MCF 10A (cell line): ENCODE results near the gene P2RX5. TPM values are rescaled to one million over a fixed set of nuclear protein-coding genes. Genes with fewer than 3 reads are reported as not detected.

Experiments used
- BruUV-seq: library from RNA; stranded (reverse); fragments of 400-500 nt; replicated peaks from 2 replicates; lab custom pipeline; 2021; lab: Mats Ljungman, UMichigan
- CTCF ChIA-PET: fragments of 300-600 bp; sonication (Branson Sonifier 250); formaldehyde crosslinking; extraction: SDS; loops from one replicate; lab custom pipeline; 2021; ENCODE audit warnings: antibody characterized with exemption, inconsistent platforms; lab: Yijun Ruan, JAX
- POLR2A ChIA-PET: fragments of 300-600, 350-650 bp; sonication (Branson Sonifier 250); formaldehyde crosslinking; extraction: SDS; loops from one replicate; lab custom pipeline; 2020; ENCODE audit warnings: antibody characterized with exemption, inconsistent platforms; lab: Yijun Ruan, JAX
- DNase-seq: peaks from one replicate; pipeline ENCODE4 v3.0.0-alpha.2; 2018; ENCODE audit not compliant: unreplicated experiment
- H3K27ac Mint-ChIP-seq: one replicate; pipeline ENCODE4 v1.8.0; 2022; ENCODE audit warnings: mild to moderate bottlenecking, low read depth, mixed read lengths; ENCODE audit not compliant: unreplicated experiment
- H3K27me3 Mint-ChIP-seq: one replicate; pipeline ENCODE4 v1.8.0; 2022; ENCODE audit warnings: mixed read lengths; ENCODE audit not compliant: insufficient read depth, unreplicated experiment
- H3K36me3 Mint-ChIP-seq: one replicate; pipeline ENCODE4 v1.8.0; 2022; ENCODE audit warnings: mild to moderate bottlenecking, moderate library complexity, mixed read lengths; ENCODE audit not compliant: insufficient read depth, unreplicated experiment
- H3K4me1 Mint-ChIP-seq: one replicate; pipeline ENCODE4 v1.8.0; 2022; ENCODE audit warnings: mixed read lengths; ENCODE audit not compliant: insufficient read depth, unreplicated experiment
- H3K4me3 Mint-ChIP-seq: one replicate; pipeline ENCODE4 v1.8.0; 2022; ENCODE audit warnings: mild to moderate bottlenecking, moderate library complexity, mixed read lengths; ENCODE audit not compliant: unreplicated experiment
- H3K9me3 Mint-ChIP-seq: one replicate; pipeline ENCODE4 v1.8.0; 2022; ENCODE audit warnings: mixed read lengths; ENCODE audit not compliant: unreplicated experiment
- intact Hi-C: fragments of 100-400 bp; cut with micrococcal nuclease; formaldehyde crosslinking; loops from 2 replicates; pipeline ENCODE4 v1.14.1; 2022
- total RNA-seq: library from RNA; stranded (reverse); gene quantifications from 2 replicates; pipeline ENCODE4 v1.2.3, GENCODE V29; 2022
- TF ChIP-seq, protein P1 (sequence below): fragments of 200-600 bp; IDR thresholded peaks from one replicate; pipeline ENCODE4 v1.8.0; 2022; ENCODE audit warnings: antibody characterized with exemption, mild to moderate bottlenecking; ENCODE audit not compliant: unreplicated experiment

P2RX5 gene
- total RNA-seq, 1 experiment from 2014 or later, result 4.9 TPM

DNA sequence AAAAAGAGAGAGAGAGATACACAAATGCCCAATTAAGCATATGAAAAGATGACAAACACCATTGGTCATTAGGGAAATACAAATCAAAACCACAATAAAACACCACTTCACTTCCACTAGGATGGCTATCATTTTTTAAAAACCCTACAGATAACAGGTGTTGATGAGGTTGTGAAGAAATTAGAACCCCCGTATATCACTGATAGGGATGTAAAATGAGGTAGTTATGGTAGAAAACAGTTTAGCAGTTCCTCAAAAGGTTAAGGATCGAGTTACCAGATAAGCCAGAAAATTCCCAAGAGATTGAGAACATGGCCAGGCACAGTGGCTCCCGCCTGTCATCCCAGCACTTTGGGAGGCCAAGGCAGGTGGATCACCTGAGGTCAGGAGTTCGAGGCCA is 2.8 kb downstream of the P2RX5 start:
- no peaks in the 10 kb centered on the region for H3K27me3 Mint-ChIP-seq
- H3K9me3 Mint-ChIP-seq, result no peaks in the 10 kb centered on the region
- no peak overlapping the region for H3K27ac Mint-ChIP-seq
- no peak overlapping the region for H3K4me3 Mint-ChIP-seq
- no peaks in the 10 kb centered on the region for H3K4me1 Mint-ChIP-seq
- BruUV-seq, result no TSS peak
- no peaks in the 10 kb centered on the region for H3K36me3 Mint-ChIP-seq
- TF ChIP-seq, protein P1, sequence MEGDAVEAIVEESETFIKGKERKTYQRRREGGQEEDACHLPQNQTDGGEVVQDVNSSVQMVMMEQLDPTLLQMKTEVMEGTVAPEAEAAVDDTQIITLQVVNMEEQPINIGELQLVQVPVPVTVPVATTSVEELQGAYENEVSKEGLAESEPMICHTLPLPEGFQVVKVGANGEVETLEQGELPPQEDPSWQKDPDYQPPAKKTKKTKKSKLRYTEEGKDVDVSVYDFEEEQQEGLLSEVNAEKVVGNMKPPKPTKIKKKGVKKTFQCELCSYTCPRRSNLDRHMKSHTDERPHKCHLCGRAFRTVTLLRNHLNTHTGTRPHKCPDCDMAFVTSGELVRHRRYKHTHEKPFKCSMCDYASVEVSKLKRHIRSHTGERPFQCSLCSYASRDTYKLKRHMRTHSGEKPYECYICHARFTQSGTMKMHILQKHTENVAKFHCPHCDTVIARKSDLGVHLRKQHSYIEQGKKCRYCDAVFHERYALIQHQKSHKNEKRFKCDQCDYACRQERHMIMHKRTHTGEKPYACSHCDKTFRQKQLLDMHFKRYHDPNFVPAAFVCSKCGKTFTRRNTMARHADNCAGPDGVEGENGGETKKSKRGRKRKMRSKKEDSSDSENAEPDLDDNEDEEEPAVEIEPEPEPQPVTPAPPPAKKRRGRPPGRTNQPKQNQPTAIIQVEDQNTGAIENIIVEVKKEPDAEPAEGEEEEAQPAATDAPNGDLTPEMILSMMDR, result no peak
- CTCF ChIA-PET, result interaction anchor here (1.2 kb wide), 1 partner anchor 845 kb away, joined by 4 read pairs; no protein-coding TSS in a partner anchor
- POLR2A ChIA-PET, result no interaction called here
- no peak for DNase-seq
- intact Hi-C loops, result no loop called here

DNA sequence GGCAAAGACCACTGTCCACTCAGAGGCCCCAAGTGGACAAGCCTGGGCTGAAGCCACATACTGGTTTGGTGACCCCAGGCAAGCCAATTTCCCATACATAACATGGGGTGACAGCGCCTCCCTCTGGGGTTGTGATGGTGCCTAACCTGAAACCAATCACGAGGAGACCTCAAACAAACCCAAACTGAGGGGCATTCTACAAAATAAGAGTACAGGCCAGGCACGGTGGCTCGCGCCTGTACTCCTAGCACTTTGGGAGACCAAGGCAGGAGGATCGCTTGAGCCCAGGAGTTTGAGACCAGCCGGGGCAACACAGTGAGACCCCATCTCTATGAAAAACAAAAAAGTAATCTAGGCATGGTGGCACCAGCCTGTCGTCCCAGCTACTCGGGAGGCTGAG is 3.6 kb downstream of the P2RX5 start:
- DNase-seq, result no peak
- Mint-ChIP-seq H3K27me3 (no peaks in the 10 kb centered on the region), H3K4me1 (no peaks in the 10 kb centered on the region), H3K4me3 (no peak overlapping the region), H3K9me3 (no peaks in the 10 kb centered on the region), H3K36me3 (no peaks in the 10 kb centered on the region), H3K27ac (no peak overlapping the region)
- no TSS peak for BruUV-seq
- ChIA-PET CTCF (interaction anchor here (0.6 to 1.2 kb wide), 4 partner anchors 10 to 844 kb away, joined by 3 to 7 read pairs (median 4); no protein-coding TSS in a partner anchor), POLR2A (no interaction called here)
- TF ChIP-seq, protein P1, result no peak
- intact Hi-C loops, result no loop called here

DNA sequence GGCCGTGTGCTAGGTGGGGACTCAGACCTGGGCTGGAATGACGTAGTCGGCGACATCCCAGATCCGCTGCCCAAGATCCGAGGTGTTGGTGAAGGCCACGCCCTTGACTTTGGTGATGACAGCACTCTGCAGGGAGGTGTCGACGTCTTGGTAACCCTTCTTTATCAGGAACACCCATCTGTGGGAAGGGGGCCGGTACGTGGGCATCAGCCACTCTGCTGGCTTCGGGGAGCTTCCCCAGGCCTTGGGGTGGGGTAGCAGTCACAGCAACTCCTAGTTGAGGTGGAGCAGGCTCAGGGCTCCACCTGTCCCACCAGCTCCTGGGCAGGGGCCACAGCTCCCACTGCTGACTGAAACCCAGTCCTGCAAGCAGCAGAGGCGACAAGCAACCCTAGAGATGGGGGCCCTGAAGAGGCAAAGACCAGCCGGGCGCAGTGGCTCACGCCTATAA is 4.3 kb downstream of the P2RX5 start:
- Mint-ChIP-seq H3K27ac (no peak overlapping the region), H3K27me3 (no peaks in the 10 kb centered on the region), H3K36me3 (no peaks in the 10 kb centered on the region), H3K4me3 (no peak overlapping the region), H3K9me3 (no peaks in the 10 kb centered on the region), H3K4me1 (no peaks in the 10 kb centered on the region)
- TF ChIP-seq, protein P1, result no peak
- ChIA-PET POLR2A (interaction anchor here (0.7 kb wide), 1 partner anchor 11 kb away, joined by 5 read pairs; no protein-coding TSS in a partner anchor), CTCF (interaction anchor here (0.6 to 1.2 kb wide), 3 partner anchors 9 to 30 kb away, joined by 3 to 7 read pairs (median 5); no protein-coding TSS in a partner anchor)
- intact Hi-C loops, result no loop called here
- no peak for DNase-seq
- no TSS peak for BruUV-seq

GRCh38 chr17:3690094-3690715 is 5.8 kb downstream of the P2RX5 start:
- no peaks in the 10 kb centered on the region for H3K36me3 Mint-ChIP-seq
- DNase-seq, result no peak
- H3K4me3 Mint-ChIP-seq, result no peak overlapping the region
- no TSS peak for BruUV-seq
- TF ChIP-seq, protein P1, result no peak
- ChIA-PET POLR2A (no interaction called here), CTCF (no interaction called here)
- intact Hi-C loops, result no loop called here
- H3K4me1 Mint-ChIP-seq, result no peaks in the 10 kb centered on the region
- no peaks in the 10 kb centered on the region for H3K27me3 Mint-ChIP-seq
- H3K27ac Mint-ChIP-seq, result no peak overlapping the region
- no peaks in the 10 kb centered on the region for H3K9me3 Mint-ChIP-seq
